ENCODE results near the gene PLEKHH2. TPM values are rescaled to one million over a fixed set of nuclear protein-coding genes. Genes with fewer than 3 reads are reported as not detected.
"Not testable (repeated sequence)": the region's sequence is repeated elsewhere in the genome, so short reads cannot be mapped to it uniquely, and the experiment has no call there.

The PLEKHH2 gene
- total RNA-seq, 1 donor from 2014 or later = 0.84 TPM

DNA sequence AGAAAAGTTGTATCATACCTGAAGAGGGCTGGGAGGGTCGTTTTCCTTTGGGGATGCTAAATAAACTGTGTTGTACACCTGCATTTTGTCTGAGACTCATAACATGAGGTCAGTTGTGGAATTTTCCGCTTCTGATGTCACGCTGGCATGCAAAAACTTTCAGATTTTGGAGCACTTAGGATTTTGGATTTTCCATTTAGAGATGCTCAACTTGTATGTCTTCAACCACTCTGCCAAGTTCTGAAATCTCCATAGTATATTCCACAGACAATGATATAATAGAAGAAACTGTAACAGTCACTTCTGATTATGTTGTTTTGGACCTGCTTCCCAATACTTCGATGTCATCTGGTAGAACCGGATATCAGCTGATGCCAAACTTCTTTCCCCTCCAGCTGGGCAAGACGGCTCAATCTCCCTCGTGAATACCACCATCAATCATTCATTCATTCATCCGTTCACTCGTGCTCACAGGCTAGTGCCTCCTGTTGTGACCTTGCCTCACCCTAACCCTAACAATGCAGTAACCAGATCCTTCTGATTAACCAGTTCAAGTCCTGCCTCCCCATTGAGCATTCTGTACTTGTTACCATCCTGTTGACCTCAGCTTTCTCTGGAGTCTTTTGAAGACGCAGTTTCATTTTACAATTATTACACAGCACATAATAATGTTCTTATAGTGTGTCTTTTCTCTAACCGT, 5.3 kb upstream of the PLEKHH2 start:
- TF ChIP-seq CTCF (IDR thresholded peaks at IDR 0.05; ENCODE audit: insufficient read depth, low read depth, low read length) = no peak
- TF ChIP-seq EZH2 (IDR thresholded peaks at IDR 0.05; ENCODE audit: insufficient read depth, low read length) = no peak
- Mint-ChIP-seq H3K36me3 (ENCODE audit: low read depth, unreplicated experiment) (peaks cover 2% of the 10 kb centered on the region), H3K4me3 (ENCODE audit: unreplicated experiment) (no peak overlapping the region), H3K9me3 (ENCODE audit: unreplicated experiment) (peaks cover 3% of the 10 kb centered on the region), H3K27me3 (ENCODE audit: low read depth, unreplicated experiment) (peaks cover 9% of the 10 kb centered on the region), H3K4me1 (ENCODE audit: low read depth, unreplicated experiment) (peaks cover 4% of the 10 kb centered on the region), H3K27ac (ENCODE audit: unreplicated experiment) (no peak overlapping the region)
- FAIRE-seq (no peak), DNase-seq (ENCODE audit: low read depth) (no peak)
- H4K20me1 ChIP-seq (ENCODE audit: insufficient read depth, low read length) = no peaks in the 10 kb centered on the region
- H3K4me2 ChIP-seq (ENCODE audit: low read length) = no peak overlapping the region
- H3K27ac ChIP-seq (ENCODE audit: low read depth, low read length) = no peak overlapping the region
- H3K36me3 ChIP-seq (ENCODE audit: insufficient read depth, low read length) = no peaks in the 10 kb centered on the region
- H3K4me1 ChIP-seq (ENCODE audit: insufficient read depth, low read length) = peaks cover 9% of the 10 kb centered on the region
- no peak overlapping the region for H3K4me3 ChIP-seq (ENCODE audit: insufficient read depth, low read depth, low read length)
- no peaks in the 10 kb centered on the region for H3K79me2 ChIP-seq (ENCODE audit: insufficient read depth, low read length)
- peaks cover 3% of the 10 kb centered on the region for H3K27me3 ChIP-seq (ENCODE audit: insufficient read depth, low read length)
- no peaks in the 10 kb centered on the region for H3K9me3 ChIP-seq (ENCODE audit: insufficient read depth, low read depth, low read length)
- no peak overlapping the region for H2AFZ ChIP-seq (ENCODE audit: low read depth, low read length)
- H3K9ac ChIP-seq (ENCODE audit: low read length) = no peak overlapping the region

DNA sequence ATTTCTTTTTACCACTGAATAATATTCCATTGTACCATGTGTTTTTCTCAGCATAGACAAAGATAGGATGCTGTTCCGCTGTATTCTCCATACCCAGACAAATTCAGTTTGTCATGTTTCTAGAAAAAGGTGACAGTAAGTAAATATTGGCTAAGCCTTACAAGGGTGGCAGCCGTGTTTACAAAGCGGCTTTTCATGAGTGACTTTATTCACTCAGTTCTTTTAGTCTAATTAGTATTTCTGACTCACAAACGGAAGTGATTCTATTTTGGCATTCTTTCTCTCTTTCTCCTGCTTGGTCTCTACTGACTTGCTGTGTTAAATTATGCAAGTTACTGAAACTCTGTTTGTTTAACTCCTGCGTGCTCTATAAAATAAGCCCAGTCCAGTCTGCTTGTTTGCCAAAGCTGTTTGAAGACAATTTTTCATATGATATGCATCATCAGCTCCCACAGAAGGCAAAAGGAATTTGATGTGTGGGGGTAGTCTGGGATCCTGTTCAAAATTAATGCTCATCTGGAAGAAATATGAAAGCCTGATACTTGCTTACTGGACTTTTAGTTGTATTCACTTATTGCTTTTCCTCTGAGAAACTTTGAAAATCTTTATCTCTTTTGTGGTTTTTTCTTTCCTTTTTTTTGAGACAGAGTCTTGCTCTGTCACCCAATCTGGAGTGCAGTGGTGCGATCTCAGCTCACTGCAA, 2.3 kb upstream of the PLEKHH2 start:
- H4K20me1 ChIP-seq (ENCODE audit: insufficient read depth, low read length) = no peaks in the 10 kb centered on the region

GRCh38 chr2:43636153-43636552, 907 bp upstream of the PLEKHH2 start:
- H3K27me3 Mint-ChIP-seq (ENCODE audit: low read depth, unreplicated experiment) = peaks cover 14% of the 10 kb centered on the region
- H3K4me1 ChIP-seq (ENCODE audit: insufficient read depth, low read length) = peaks cover 11% of the 10 kb centered on the region
- not testable (repeated sequence) for H3K36me3 Mint-ChIP-seq (ENCODE audit: low read depth, unreplicated experiment); H3K27ac Mint-ChIP-seq (ENCODE audit: unreplicated experiment); H4K20me1 ChIP-seq (ENCODE audit: insufficient read depth, low read length); H2AFZ ChIP-seq (ENCODE audit: low read depth, low read length); H3K4me3 ChIP-seq (ENCODE audit: insufficient read depth, low read depth, low read length); H3K4me3 Mint-ChIP-seq (ENCODE audit: unreplicated experiment); H3K9me3 ChIP-seq (ENCODE audit: insufficient read depth, low read depth, low read length); FAIRE-seq; H3K27ac ChIP-seq (ENCODE audit: low read depth, low read length); H3K9me3 Mint-ChIP-seq (ENCODE audit: unreplicated experiment); H3K4me1 Mint-ChIP-seq (ENCODE audit: low read depth, unreplicated experiment); DNase-seq (ENCODE audit: low read depth); H3K9ac ChIP-seq (ENCODE audit: low read length); H3K4me2 ChIP-seq (ENCODE audit: low read length); H3K27me3 ChIP-seq (ENCODE audit: insufficient read depth, low read length); H3K79me2 ChIP-seq (ENCODE audit: insufficient read depth, low read length); H3K36me3 ChIP-seq (ENCODE audit: insufficient read depth, low read length)

More for the DNA sequence above, 2.3 kb upstream of the PLEKHH2 start:
- peaks cover 3% of the 10 kb centered on the region for H3K27me3 ChIP-seq (ENCODE audit: insufficient read depth, low read length)
- Mint-ChIP-seq H3K4me1 (ENCODE audit: low read depth, unreplicated experiment) (peaks cover 4% of the 10 kb centered on the region), H3K9me3 (ENCODE audit: unreplicated experiment) (peaks cover 7% of the 10 kb centered on the region), H3K36me3 (ENCODE audit: low read depth, unreplicated experiment) (peaks cover 2% of the 10 kb centered on the region), H3K4me3 (ENCODE audit: unreplicated experiment) (no peak overlapping the region), H3K27ac (ENCODE audit: unreplicated experiment) (no peak overlapping the region), H3K27me3 (ENCODE audit: low read depth, unreplicated experiment) (peaks cover 14% of the 10 kb centered on the region)
- no peak overlapping the region for H2AFZ ChIP-seq (ENCODE audit: low read depth, low read length)
- peaks cover 11% of the 10 kb centered on the region for H3K4me1 ChIP-seq (ENCODE audit: insufficient read depth, low read length)
- H3K79me2 ChIP-seq (ENCODE audit: insufficient read depth, low read length) = no peaks in the 10 kb centered on the region
- H3K36me3 ChIP-seq (ENCODE audit: insufficient read depth, low read length) = no peaks in the 10 kb centered on the region
- H3K4me2 ChIP-seq (ENCODE audit: low read length) = peak overlapping the region; percentile 64
- DNase-seq (ENCODE audit: low read depth) = peak; percentile 96
- TF ChIP-seq CTCF (IDR thresholded peaks at IDR 0.05; ENCODE audit: insufficient read depth, low read depth, low read length) (no peak), EZH2 (IDR thresholded peaks at IDR 0.05; ENCODE audit: insufficient read depth, low read length) (no peak)
- H3K4me3 ChIP-seq (ENCODE audit: insufficient read depth, low read depth, low read length) = peak overlapping the region; percentile 1
- H3K9me3 ChIP-seq (ENCODE audit: insufficient read depth, low read depth, low read length) = no peaks in the 10 kb centered on the region
- H3K9ac ChIP-seq (ENCODE audit: low read length) = no peak overlapping the region
- peak overlapping the region; percentile 15 for H3K27ac ChIP-seq (ENCODE audit: low read depth, low read length)
- FAIRE-seq = peak; percentile 9

Data from astrocyte (in vitro differentiated cells and primary cell).